ENCODE data around the gene AOPEP. TPM values are rescaled to one million over a fixed set of nuclear protein-coding genes. Genes with fewer than 3 reads are reported as not detected.

AOPEP gene
- total RNA-seq, 4 donors from 2014 or later = 126 to 216 (median 136) TPM

DNA sequence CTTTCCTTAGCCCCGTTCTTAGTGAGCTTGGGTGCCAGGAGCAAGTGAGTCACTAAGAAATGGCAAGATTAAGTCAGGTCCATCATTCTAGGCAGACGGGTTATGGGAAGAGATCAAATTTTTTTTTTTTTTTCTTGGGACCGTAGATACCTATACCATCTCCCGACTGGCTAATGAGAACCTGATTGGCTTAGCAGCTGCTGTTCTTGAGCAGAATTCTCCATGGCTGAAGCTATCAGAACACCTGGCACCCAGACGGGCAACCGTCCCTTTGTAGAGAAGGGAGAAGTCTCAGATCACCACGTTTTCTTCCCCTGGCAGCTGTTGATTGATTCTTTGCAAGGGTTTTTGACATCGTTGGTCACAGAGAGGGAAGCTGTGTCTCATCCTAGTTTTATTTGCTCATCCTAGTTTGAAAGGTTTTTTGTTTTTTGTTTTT is 78.6 kb downstream of the AOPEP start:
- DNase-seq = no peak
- Histone ChIP-seq H3K36me3 (no peaks in the 10 kb centered on the region), H3K27me3 (no peaks in the 10 kb centered on the region), H3K9me3 (no peaks in the 10 kb centered on the region), H3K27ac (no peak overlapping the region), H3K4me3 (replicated peaks in 1 of 3) (no peak overlapping the region), H3K4me1 (peaks cover 4 to 24% of the 10 kb centered on the region in 2 donors)
- intact Hi-C loops (cut with DNase I) = no loop called here
- no peak for TF ChIP-seq CTCF (IDR thresholded peaks at IDR 0.05)
- no peak for TF ChIP-seq POLR2A (IDR thresholded peaks at IDR 0.05)
- WGBS, 2 donors = 91 to 95% methylated on average over 8 of the region's 8 CpGs

DNA sequence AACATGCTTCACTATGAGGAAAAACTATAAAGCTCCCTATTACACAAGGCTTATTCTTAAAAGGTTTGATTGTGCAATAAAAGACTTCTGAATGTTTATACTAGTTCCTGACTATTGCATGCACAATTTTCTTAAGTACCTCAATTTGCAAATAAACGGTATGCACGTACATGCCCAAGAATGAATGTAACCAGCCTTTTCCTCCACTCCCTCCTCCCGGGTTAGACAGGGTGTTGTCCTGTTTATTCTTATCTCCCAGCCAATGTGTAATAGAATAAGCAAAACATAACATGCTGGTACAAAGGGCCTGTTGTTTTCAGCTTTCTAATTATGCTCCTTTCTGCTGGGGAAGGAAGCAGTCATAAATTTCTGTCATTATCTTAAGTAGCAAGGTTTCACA is 79.1 kb downstream of the AOPEP start:
- peaks cover 4 to 25% of the 10 kb centered on the region in 2 donors for H3K4me1 ChIP-seq
- intact Hi-C loops (cut with DNase I) = no loop called here
- WGBS, 2 donors = 13 to 14% methylated on average over 3 of the region's 3 CpGs

GRCh38 chr9:94806307-94806893 is 79.9 kb downstream of the AOPEP start:
- no peak for DNase-seq
- no peaks in the 10 kb centered on the region for H3K36me3 ChIP-seq
- WGBS, 2 donors = 95 to 96% methylated on average over 3 of the region's 3 CpGs

More for the DNA sequence above, 79.1 kb downstream of the AOPEP start:
- TF ChIP-seq POLR2A (IDR thresholded peaks at IDR 0.05) (no peak), CTCF (IDR thresholded peaks at IDR 0.05) (no peak)
- peak overlapping the region in 2 of 3 donors; percentile 6 to 19 for H3K27ac ChIP-seq
- H3K9me3 ChIP-seq = no peaks in the 10 kb centered on the region
- no peak for DNase-seq
- H3K36me3 ChIP-seq = no peaks in the 10 kb centered on the region
- H3K27me3 ChIP-seq = no peaks in the 10 kb centered on the region
- no peak overlapping the region for H3K4me3 ChIP-seq (replicated peaks in 1 of 3)

DNA sequence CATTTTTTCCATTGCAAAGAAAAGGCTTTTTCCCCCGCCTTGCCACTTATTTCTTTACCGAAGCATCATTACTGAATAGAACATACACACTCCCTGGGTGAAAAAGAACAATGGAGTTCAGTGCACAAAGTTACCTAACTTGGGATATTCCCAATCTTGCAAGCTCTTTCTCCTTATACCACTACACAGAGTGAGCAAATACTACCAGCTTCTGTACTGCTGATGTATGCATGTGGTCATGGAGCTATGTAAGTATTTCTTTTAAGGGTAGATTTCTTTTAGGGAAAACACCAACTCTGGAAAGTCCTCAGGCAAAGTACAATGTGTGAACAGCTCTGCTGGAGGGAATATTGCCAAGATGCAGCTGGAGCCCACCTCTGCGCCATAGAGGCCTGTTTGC is 81.1 kb downstream of the AOPEP start:
- intact Hi-C loops (cut with DNase I) = no loop called here
- H3K9me3 ChIP-seq = no peaks in the 10 kb centered on the region
- H3K27ac ChIP-seq = no peak overlapping the region
- H3K4me3 ChIP-seq (replicated peaks in 1 of 3) = no peak overlapping the region
- peaks cover 4 to 30% of the 10 kb centered on the region in 2 donors for H3K4me1 ChIP-seq
- WGBS, 2 donors = 99 to 100% methylated on average over 3 of the region's 3 CpGs
- DNase-seq = no peak
- TF ChIP-seq POLR2A (IDR thresholded peaks at IDR 0.05) = no peak
- no peak for TF ChIP-seq CTCF (IDR thresholded peaks at IDR 0.05)
- no peaks in the 10 kb centered on the region for H3K36me3 ChIP-seq
- H3K27me3 ChIP-seq = no peaks in the 10 kb centered on the region

More at GRCh38 chr9:94806307-94806893, 79.9 kb downstream of the AOPEP start:
- TF ChIP-seq CTCF (IDR thresholded peaks at IDR 0.05) (no peak), POLR2A (IDR thresholded peaks at IDR 0.05) (no peak)
- H3K27me3 ChIP-seq = no peaks in the 10 kb centered on the region
- no peak overlapping the region for H3K4me3 ChIP-seq (replicated peaks in 1 of 3)
- H3K4me1 ChIP-seq = peaks cover 4 to 30% of the 10 kb centered on the region in 2 donors
- no peak overlapping the region for H3K27ac ChIP-seq
- H3K9me3 ChIP-seq = no peaks in the 10 kb centered on the region
- intact Hi-C loops (cut with DNase I) = no loop called here

DNA sequence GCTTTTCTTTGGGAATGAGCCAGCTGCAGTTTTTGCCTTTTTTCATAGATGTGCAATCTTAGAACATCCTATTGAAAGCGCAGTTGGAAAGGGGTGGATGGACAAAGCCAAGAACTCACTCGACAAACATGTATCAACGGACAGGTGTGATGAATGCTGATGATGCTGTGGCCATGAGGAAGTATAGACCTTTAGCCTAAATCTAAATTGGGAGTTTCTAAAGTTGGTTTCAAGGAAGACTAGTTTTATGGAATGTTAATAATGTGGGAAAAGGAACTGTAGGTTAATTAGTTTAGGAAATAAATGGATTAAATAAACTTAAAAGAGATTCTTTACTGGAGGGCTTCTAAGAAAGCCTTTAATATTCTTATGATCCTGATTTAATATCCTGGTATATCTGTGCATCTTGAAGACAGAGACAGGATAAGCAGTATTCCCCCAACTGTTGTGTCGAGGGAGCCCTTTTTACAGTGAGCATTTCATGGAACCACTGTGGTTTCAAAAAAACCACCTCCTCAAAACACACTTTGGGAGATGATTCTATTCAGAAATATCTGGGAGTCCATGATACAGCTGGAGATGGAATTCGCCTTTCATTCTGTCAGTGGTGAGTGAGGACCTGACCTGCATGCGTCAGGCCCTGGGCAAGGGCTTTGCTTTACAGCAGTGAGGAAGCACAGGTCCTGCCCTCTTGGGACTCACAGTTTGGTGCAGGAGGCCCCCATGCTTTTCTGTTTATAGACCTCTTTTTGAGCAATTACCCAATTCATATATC is 82.6 kb downstream of the AOPEP start:
- no peak for DNase-seq
- intact Hi-C loops (cut with DNase I) = no loop called here
- H3K27me3 ChIP-seq = no peaks in the 10 kb centered on the region
- TF ChIP-seq CTCF (IDR thresholded peaks at IDR 0.05) (no peak), POLR2A (IDR thresholded peaks at IDR 0.05) (no peak)
- H3K4me3 ChIP-seq (replicated peaks in 1 of 3) = no peak overlapping the region
- H3K4me1 ChIP-seq = peaks cover 4 to 30% of the 10 kb centered on the region in 2 donors
- H3K27ac ChIP-seq = no peak overlapping the region
- 97 to 99% methylated on average over 6 of the region's 6 CpGs for WGBS, 2 donors
- H3K9me3 ChIP-seq = no peaks in the 10 kb centered on the region
- no peaks in the 10 kb centered on the region for H3K36me3 ChIP-seq

Data from thyroid gland (tissue), 4 donors.